ENCODE measurements around the gene STIM1.

The STIM1 gene

DNA sequence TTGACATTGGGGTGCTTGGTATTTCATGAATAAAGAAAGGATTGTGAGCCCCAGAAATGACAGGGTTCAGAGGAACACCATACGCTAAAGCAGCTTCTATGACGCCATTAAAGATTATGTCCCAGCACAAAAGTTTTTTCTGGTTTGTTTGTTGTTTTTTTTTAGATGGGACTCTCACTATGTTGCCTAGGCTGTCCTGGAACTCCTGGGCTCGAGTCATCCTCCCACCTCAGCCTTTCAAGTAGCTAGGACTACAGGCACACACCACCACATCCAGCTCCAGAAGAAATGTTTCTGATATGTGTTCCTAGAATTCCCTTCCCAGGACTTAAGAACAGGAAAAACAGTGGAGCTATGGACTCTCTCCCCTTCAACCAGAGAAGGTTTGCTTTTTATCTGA lies 12.1 kb upstream of the STIM1 start:
- H3K4me3 ChIP-seq (ENCODE audit: low read depth, low read length), result no peak overlapping the region
- DNase-seq (ENCODE audit: low read depth, low spot score), result no peak
- CTCF ChIA-PET, result interaction anchor here (1.2 to 27.1 kb wide), 6 partner anchors 4 to 216 kb away, joined by 3 to 1868 read pairs (median 168); partner anchors contain the start of genes RHOG and STIM1
- POLR2A ChIA-PET, result no interaction called here
- TF ChIP-seq, protein P1, sequence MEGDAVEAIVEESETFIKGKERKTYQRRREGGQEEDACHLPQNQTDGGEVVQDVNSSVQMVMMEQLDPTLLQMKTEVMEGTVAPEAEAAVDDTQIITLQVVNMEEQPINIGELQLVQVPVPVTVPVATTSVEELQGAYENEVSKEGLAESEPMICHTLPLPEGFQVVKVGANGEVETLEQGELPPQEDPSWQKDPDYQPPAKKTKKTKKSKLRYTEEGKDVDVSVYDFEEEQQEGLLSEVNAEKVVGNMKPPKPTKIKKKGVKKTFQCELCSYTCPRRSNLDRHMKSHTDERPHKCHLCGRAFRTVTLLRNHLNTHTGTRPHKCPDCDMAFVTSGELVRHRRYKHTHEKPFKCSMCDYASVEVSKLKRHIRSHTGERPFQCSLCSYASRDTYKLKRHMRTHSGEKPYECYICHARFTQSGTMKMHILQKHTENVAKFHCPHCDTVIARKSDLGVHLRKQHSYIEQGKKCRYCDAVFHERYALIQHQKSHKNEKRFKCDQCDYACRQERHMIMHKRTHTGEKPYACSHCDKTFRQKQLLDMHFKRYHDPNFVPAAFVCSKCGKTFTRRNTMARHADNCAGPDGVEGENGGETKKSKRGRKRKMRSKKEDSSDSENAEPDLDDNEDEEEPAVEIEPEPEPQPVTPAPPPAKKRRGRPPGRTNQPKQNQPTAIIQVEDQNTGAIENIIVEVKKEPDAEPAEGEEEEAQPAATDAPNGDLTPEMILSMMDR (IDR thresholded peaks at IDR 0.05; ENCODE audit: insufficient read depth, low read length, missing control alignments), result no peak

GRCh38 chr11:3845246-3845645 lies 10.2 kb upstream of the STIM1 start:
- CTCF ChIA-PET, result interaction anchor here (1.2 to 27.1 kb wide), 5 partner anchors 3 to 214 kb away, joined by 4 to 1868 read pairs (median 332); partner anchors contain the start of genes PGAP2, RHOG and STIM1
- H3K4me3 ChIP-seq (ENCODE audit: low read depth, low read length), result no peak overlapping the region
- DNase-seq (ENCODE audit: low read depth, low spot score), result no peak
- POLR2A ChIA-PET, result no interaction called here
- TF ChIP-seq, protein P1 (IDR thresholded peaks at IDR 0.05; ENCODE audit: insufficient read depth, low read length, missing control alignments), result no peak

DNA sequence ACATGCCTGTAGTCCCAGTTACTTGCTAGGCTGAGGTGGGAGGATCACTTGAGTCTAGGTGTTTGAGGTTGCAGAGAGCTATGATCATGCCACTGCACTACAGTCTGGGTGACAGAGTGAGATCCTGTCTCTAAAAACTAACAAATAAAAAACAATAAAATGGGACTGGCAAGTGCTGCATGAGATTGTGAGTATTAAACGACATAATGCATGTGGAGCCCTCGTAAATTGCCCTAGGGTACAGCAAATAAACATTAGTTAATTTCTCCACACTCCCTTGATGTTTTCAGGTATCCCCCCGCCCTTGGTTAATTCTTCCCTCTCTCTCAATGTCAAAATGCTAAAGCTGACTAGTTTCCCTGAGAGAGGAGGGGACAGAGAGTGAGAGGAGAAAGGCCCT lies 9.8 kb upstream of the STIM1 start:
- POLR2A ChIA-PET, result no interaction called here
- CTCF ChIA-PET, result interaction anchor here (1.7 to 27.1 kb wide), 4 partner anchors 2 to 213 kb away, joined by 4 to 1868 read pairs (median 332); partner anchors contain the start of genes PGAP2, RHOG and STIM1
- no peak overlapping the region for H3K4me3 ChIP-seq (ENCODE audit: low read depth, low read length)
- DNase-seq (ENCODE audit: low read depth, low spot score), result no peak
- TF ChIP-seq, protein P1 (IDR thresholded peaks at IDR 0.05; ENCODE audit: insufficient read depth, low read length, missing control alignments), result no peak

DNA sequence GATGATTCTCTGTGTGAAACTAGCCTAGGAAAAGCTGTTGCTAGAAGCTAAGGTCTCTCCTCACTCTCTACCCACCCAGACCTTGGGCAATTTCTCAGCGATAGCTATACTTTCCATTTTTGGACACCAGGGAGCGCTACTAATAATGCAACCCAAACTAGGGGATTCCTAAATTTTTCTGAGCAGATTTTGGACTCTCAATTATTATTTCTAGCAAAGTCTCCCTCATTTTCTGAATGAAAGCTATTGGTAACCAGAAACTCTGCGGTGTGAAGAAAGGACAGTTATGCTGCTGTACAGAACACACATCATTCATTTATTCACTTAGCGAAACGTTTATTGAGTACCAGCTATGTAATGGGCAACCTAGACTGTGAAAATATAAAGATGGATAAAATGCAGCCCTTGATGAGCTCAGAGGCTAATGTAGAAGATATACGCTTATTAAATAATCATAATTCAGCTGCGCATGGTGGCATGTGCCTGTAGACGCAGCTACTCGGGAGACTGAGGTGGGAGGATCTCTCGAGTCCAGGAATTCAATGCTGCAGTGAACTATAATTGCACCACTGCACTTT lies 6.1 kb upstream of the STIM1 start:
- POLR2A ChIA-PET, result interaction anchor here (0.9 kb wide), 1 partner anchor 223 kb away, joined by 5 read pairs; no protein-coding TSS in a partner anchor
- CTCF ChIA-PET, result interaction anchor here (0.5 to 27.1 kb wide), 44 partner anchors 9 to 262 kb away, joined by 3 to 1868 read pairs (median 4); partner anchors contain the start of genes CHRNA10, PGAP2 and RHOG
- TF ChIP-seq, protein P1 (IDR thresholded peaks at IDR 0.05; ENCODE audit: insufficient read depth, low read length, missing control alignments), result peak; percentile 52
- H3K4me3 ChIP-seq (ENCODE audit: low read depth, low read length), result no peak overlapping the region
- DNase-seq (ENCODE audit: low read depth, low spot score), result no peak

DNA sequence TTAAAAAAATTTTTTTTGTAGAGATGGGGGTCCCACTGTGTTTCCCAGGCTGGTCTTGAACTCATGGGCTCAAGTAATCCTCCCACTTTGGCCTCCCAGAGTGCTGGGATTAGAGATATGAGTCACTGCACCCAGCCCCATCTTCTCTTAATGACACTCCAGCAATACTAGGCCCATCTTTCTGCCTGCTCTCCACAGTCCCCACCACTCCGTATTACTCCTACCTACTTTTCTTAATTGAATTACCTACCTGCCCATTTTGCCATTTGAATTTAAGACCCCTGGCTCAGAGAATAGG lies 2.0 kb upstream of the STIM1 start:
- ChIA-PET CTCF (interaction anchor here (1.3 to 27.1 kb wide), 9 partner anchors 14 to 228 kb away, joined by 3 to 1868 read pairs (median 31); partner anchors contain the start of genes PGAP2 and RHOG), POLR2A (interaction anchor here (2.6 kb wide), 1 partner anchor 211 kb away, joined by 9 read pairs; no protein-coding TSS in a partner anchor)
- H3K4me3 ChIP-seq (ENCODE audit: low read depth, low read length), result no peak overlapping the region
- TF ChIP-seq, protein P1 (IDR thresholded peaks at IDR 0.05; ENCODE audit: insufficient read depth, low read length, missing control alignments), result no peak
- DNase-seq (ENCODE audit: low read depth, low spot score), result no peak

- POLR2A ChIA-PET, result interaction anchor here (1.0 to 2.6 kb wide), 4 partner anchors 13 to 219 kb away, joined by 3 to 18 read pairs (median 10); partner anchors contain the start of gene RHOG
- TF ChIP-seq, protein P1 (IDR thresholded peaks at IDR 0.05; ENCODE audit: insufficient read depth, low read length, missing control alignments), result no peak
- no peak for DNase-seq (ENCODE audit: low read depth, low spot score)
- H3K4me3 ChIP-seq (ENCODE audit: low read depth, low read length), result no peak overlapping the region
- CTCF ChIA-PET, result interaction anchor here (0.5 to 27.1 kb wide), 56 partner anchors 14 to 396 kb away, joined by 3 to 1868 read pairs (median 7); partner anchors contain the start of genes PGAP2 and RHOG
Measured at GRCh38 chr11:3853899-3854659, 1.4 kb upstream of the STIM1 start.
